ENCODE data around the gene KDM6B.

KDM6B gene

GRCh38 chr17:7824021-7824924 lies 9.7 kb upstream of the KDM6B start:
- TF ChIP-seq, protein P1, sequence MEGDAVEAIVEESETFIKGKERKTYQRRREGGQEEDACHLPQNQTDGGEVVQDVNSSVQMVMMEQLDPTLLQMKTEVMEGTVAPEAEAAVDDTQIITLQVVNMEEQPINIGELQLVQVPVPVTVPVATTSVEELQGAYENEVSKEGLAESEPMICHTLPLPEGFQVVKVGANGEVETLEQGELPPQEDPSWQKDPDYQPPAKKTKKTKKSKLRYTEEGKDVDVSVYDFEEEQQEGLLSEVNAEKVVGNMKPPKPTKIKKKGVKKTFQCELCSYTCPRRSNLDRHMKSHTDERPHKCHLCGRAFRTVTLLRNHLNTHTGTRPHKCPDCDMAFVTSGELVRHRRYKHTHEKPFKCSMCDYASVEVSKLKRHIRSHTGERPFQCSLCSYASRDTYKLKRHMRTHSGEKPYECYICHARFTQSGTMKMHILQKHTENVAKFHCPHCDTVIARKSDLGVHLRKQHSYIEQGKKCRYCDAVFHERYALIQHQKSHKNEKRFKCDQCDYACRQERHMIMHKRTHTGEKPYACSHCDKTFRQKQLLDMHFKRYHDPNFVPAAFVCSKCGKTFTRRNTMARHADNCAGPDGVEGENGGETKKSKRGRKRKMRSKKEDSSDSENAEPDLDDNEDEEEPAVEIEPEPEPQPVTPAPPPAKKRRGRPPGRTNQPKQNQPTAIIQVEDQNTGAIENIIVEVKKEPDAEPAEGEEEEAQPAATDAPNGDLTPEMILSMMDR (IDR thresholded peaks at IDR 0.05; ENCODE audit: unreplicated experiment in 3 of 3) = no peak
- Mint-ChIP-seq H3K27me3 (ENCODE audit: low read depth) (peaks cover 58% of the 10 kb centered on the region), H3K9me3 (no peaks in the 10 kb centered on the region), H3K36me3 (ENCODE audit: low read depth) (no peaks in the 10 kb centered on the region), H3K4me1 (peaks cover 6% of the 10 kb centered on the region), H3K4me3 (no peak overlapping the region), H3K27ac (no peak overlapping the region)

- peaks cover 6% of the 10 kb centered on the region for H3K4me1 Mint-ChIP-seq
Measured at GRCh38 chr17:7825206-7825990, 8.6 kb upstream of the KDM6B start.

GRCh38 chr17:7830616-7831015 lies 3.4 kb upstream of the KDM6B start:
- no peak overlapping the region for H3K4me3 Mint-ChIP-seq
- H3K36me3 Mint-ChIP-seq (ENCODE audit: low read depth) = no peaks in the 10 kb centered on the region
- no peak overlapping the region for H3K27ac Mint-ChIP-seq
- no peaks in the 10 kb centered on the region for H3K9me3 Mint-ChIP-seq
- H3K4me1 Mint-ChIP-seq = peaks cover 8% of the 10 kb centered on the region
- TF ChIP-seq, protein P1 (IDR thresholded peaks at IDR 0.05; ENCODE audit: unreplicated experiment in 3 of 3) = no peak
- H3K27me3 Mint-ChIP-seq (ENCODE audit: low read depth) = peaks cover 41% of the 10 kb centered on the region

More at GRCh38 chr17:7825206-7825990, 8.6 kb upstream of the KDM6B start:
- no peaks in the 10 kb centered on the region for H3K9me3 Mint-ChIP-seq
- no peak overlapping the region for H3K4me3 Mint-ChIP-seq
- no peak overlapping the region for H3K27ac Mint-ChIP-seq
- H3K36me3 Mint-ChIP-seq (ENCODE audit: low read depth) = no peaks in the 10 kb centered on the region
- H3K27me3 Mint-ChIP-seq (ENCODE audit: low read depth) = peaks cover 51% of the 10 kb centered on the region
- TF ChIP-seq, protein P1 (IDR thresholded peaks at IDR 0.05; ENCODE audit: unreplicated experiment in 3 of 3) = peak in 1 of 3 experiments; percentile 16

GRCh38 chr17:7831233-7831632 lies 2.8 kb upstream of the KDM6B start:
- Mint-ChIP-seq H3K36me3 (ENCODE audit: low read depth) (no peaks in the 10 kb centered on the region), H3K27ac (peak overlapping the region in 1 of 3 experiments; percentile 82), H3K27me3 (ENCODE audit: low read depth) (peaks cover 40% of the 10 kb centered on the region), H3K4me1 (peaks cover 8% of the 10 kb centered on the region), H3K9me3 (no peaks in the 10 kb centered on the region), H3K4me3 (no peak overlapping the region)
- TF ChIP-seq, protein P1 (IDR thresholded peaks at IDR 0.05; ENCODE audit: unreplicated experiment in 3 of 3) = no peak

DNA sequence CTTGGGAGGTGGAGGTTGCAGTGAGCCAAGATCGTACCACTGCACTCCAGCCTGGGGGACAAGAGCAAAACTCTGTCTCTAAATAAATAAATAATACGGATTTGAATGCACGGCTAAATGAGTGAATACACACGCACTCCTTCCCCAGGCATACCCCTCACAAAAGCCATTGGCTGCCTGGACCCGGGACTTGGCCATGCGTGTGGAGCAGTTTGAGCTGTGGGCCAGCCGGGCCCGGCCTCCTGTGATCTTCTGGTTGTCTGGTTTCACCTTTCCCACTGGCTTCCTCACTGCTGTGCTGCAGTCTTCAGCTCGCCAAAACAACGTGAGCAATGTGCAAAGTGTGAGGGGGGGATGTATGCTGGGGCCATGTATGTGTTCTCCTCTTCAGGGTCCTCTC lies 1.6 kb upstream of the KDM6B start:
- peak overlapping the region; percentile 25 to 94 (median 45) for H3K4me3 Mint-ChIP-seq
- H3K36me3 Mint-ChIP-seq (ENCODE audit: low read depth) = no peaks in the 10 kb centered on the region
- peaks cover 16% of the 10 kb centered on the region for H3K4me1 Mint-ChIP-seq
- no peaks in the 10 kb centered on the region for H3K9me3 Mint-ChIP-seq
- H3K27me3 Mint-ChIP-seq (ENCODE audit: low read depth) = peaks cover 31% of the 10 kb centered on the region
- peak overlapping the region in 1 of 3 experiments; percentile 13 for H3K27ac Mint-ChIP-seq
- TF ChIP-seq, protein P1 (IDR thresholded peaks at IDR 0.05; ENCODE audit: unreplicated experiment in 3 of 3) = no peak

Measured in nephron (organoid).